HS-5 (cell line): ENCODE measurements around the gene PTGR1.
"Not testable (repeated sequence)": the region's sequence is repeated elsewhere in the genome, so short reads cannot be mapped to it uniquely, and the experiment has no call there.

Experiments
- DNase-seq: peaks from one replicate; pipeline ENCODE4 v3.0.0-alpha.2; 2012; ENCODE audit warnings: low read depth

The PTGR1 gene

GRCh38 chr9:111613436-111614040 is 14.1 kb upstream of the PTGR1 start:
- no peak for DNase-seq

- no peak for DNase-seq
These were observed 11.4 kb upstream of the PTGR1 start for GRCh38 chr9:111610845-111611244.

- DNase-seq, result no peak
These were observed 10.7 kb upstream of the PTGR1 start for GRCh38 chr9:111610149-111610548.

- DNase-seq, result no peak
These were observed 5.7 kb upstream of the PTGR1 start for GRCh38 chr9:111605041-111605559.

- DNase-seq, result no peak
These were observed 4.7 kb upstream of the PTGR1 start for GRCh38 chr9:111604054-111604615.

- no peak for DNase-seq
These were observed 3.6 kb upstream of the PTGR1 start for GRCh38 chr9:111603041-111603440.

- no peak for DNase-seq
These were observed 2.0 kb upstream of the PTGR1 start for GRCh38 chr9:111601237-111602018.

- no peak for DNase-seq
These were observed 502 bp upstream of the PTGR1 start for GRCh38 chr9:111599955-111600343.

- no peak for DNase-seq
These were observed 735 bp downstream of the PTGR1 start for GRCh38 chr9:111598733-111599091.

- peak; percentile 25 for DNase-seq
These were observed 1.4 kb downstream of the PTGR1 start for GRCh38 chr9:111597852-111598732.

GRCh38 chr9:111588846-111589245 is 10.6 kb downstream of the PTGR1 start:
- DNase-seq, result no peak

- DNase-seq, result no peak
These were observed 13.1 kb downstream of the PTGR1 start for GRCh38 chr9:111586378-111586777.

GRCh38 chr9:111582888-111583287 is 16.6 kb downstream of the PTGR1 start:
- peak; percentile 36 for DNase-seq

GRCh38 chr9:111572950-111573604 is 26.4 kb downstream of the PTGR1 start:
- DNase-seq, result no peak

- DNase-seq, result not testable (repeated sequence)
These were observed 31.3 kb downstream of the PTGR1 start for GRCh38 chr9:111568127-111568526.

- DNase-seq, result no peak
These were observed 33.2 kb downstream of the PTGR1 start for GRCh38 chr9:111566234-111566633.

- no peak for DNase-seq
These were observed 38.2 kb downstream of the PTGR1 start for GRCh38 chr9:111561165-111561719.

GRCh38 chr9:111559000-111559610 is 40.3 kb downstream of the PTGR1 start:
- DNase-seq, result no peak

- not testable (repeated sequence) for DNase-seq
These were observed 44.0 kb downstream of the PTGR1 start for GRCh38 chr9:111555425-111555824.

- DNase-seq, result no peak
These were observed 50.8 kb downstream of the PTGR1 start for GRCh38 chr9:111548623-111549022.
